Measurements from ENCODE around the gene GALNT6. TPM values are rescaled to one million over a fixed set of nuclear protein-coding genes. Genes with fewer than 3 reads are reported as not detected.

The GALNT6 gene
- total and polyA plus RNA-seq, 10 donors: 5.8 to 29.4 (median 18.2) TPM

DNA sequence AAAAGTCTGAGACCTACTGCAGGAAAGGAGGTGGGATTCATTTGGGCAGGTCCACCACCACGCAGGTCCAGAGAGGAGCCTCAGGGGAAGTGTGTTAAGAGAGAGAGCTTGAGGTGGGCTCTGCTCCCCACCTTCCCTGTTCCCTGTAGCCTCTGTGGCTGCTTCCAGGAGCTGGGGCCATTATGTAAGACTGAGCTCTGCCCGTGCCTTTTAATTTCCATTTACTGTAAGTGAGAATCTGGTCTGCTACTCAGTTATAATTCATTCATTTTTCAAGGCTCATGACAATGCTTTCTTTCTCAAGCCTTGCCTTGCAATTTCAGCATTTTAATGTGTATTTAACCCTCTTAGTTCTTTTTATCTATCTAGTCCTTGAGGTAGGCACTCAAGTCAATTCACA is 41.7 kb upstream of the GALNT6 start:
- DNase-seq: no peak
- intact Hi-C loops (cut with DNase I; ENCODE audit: low total_unique reads): no loop called here
- Histone ChIP-seq H3K27ac (no peak overlapping the region), H3K4me1 (peaks cover 0 to 7% (median 0%) of the 10 kb centered on the region in 6 donors), H3K4me3 (no peak overlapping the region), H3K27me3 (replicated peaks in 1 of 7) (no peaks in the 10 kb centered on the region), H3K9me3 (no peaks in the 10 kb centered on the region), H3K36me3 (no peaks in the 10 kb centered on the region)
- WGBS, 5 donors: 62 to 90% (median 80%) methylated on average over 2 of the region's 2 CpGs
- TF ChIP-seq POLR2A (IDR thresholded peaks at IDR 0.05) (no peak), POLR2AphosphoS5 (IDR thresholded peaks at IDR 0.05) (no peak)
- TF ChIP-seq, protein P1, sequence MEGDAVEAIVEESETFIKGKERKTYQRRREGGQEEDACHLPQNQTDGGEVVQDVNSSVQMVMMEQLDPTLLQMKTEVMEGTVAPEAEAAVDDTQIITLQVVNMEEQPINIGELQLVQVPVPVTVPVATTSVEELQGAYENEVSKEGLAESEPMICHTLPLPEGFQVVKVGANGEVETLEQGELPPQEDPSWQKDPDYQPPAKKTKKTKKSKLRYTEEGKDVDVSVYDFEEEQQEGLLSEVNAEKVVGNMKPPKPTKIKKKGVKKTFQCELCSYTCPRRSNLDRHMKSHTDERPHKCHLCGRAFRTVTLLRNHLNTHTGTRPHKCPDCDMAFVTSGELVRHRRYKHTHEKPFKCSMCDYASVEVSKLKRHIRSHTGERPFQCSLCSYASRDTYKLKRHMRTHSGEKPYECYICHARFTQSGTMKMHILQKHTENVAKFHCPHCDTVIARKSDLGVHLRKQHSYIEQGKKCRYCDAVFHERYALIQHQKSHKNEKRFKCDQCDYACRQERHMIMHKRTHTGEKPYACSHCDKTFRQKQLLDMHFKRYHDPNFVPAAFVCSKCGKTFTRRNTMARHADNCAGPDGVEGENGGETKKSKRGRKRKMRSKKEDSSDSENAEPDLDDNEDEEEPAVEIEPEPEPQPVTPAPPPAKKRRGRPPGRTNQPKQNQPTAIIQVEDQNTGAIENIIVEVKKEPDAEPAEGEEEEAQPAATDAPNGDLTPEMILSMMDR (IDR thresholded peaks at IDR 0.05 in 8 of 11, conservative IDR thresholded peaks at IDR 0.05 in 3 of 11): no peak

DNA sequence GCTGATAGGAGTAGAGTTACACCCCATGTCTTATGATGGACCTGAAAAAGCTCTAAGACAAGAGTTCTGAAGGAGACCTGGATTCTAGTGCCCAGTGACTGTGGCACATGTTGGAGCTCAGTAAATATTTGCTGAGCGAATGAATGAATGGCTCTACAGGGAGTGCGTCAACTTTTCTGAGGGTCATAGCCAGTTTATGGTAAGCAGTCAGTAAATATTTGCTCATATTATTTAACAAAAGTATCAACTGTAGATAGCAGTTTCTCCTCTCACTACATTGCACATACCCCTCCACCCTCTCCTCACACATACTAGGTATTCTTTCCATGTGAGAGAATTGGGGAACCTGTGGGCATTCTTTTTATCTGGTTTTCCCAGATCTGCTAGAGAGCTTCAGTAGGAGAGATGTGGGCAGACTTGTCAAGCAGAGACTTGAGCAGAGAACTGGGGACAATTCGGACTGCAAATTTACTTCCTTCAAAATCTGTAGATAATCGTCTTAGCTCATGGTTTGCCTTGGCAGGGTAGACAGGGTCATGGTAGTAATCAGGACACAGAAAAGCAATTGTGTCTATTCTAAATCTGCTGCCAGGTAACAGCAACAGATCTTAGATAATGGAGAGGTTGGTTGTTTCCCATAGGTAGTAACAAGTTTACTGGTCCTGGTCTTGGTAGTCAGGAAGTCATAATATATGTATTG is 39.1 kb upstream of the GALNT6 start:
- Histone ChIP-seq H3K36me3 (no peaks in the 10 kb centered on the region), H3K9me3 (no peaks in the 10 kb centered on the region), H3K4me3 (no peak overlapping the region), H3K4me1 (peaks cover 0 to 9% (median under 1%) of the 10 kb centered on the region in 6 donors), H3K27me3 (replicated peaks in 1 of 7) (peaks cover 0 to 10% (median 0%) of the 10 kb centered on the region in 7 donors), H3K27ac (no peak overlapping the region)
- intact Hi-C loops (cut with DNase I; ENCODE audit: low total_unique reads): no loop called here
- 65 to 80% (median 67%) methylated on average over 4 of the region's 4 CpGs for WGBS, 5 donors
- no peak for TF ChIP-seq POLR2AphosphoS5 (IDR thresholded peaks at IDR 0.05)
- DNase-seq: no peak

DNA sequence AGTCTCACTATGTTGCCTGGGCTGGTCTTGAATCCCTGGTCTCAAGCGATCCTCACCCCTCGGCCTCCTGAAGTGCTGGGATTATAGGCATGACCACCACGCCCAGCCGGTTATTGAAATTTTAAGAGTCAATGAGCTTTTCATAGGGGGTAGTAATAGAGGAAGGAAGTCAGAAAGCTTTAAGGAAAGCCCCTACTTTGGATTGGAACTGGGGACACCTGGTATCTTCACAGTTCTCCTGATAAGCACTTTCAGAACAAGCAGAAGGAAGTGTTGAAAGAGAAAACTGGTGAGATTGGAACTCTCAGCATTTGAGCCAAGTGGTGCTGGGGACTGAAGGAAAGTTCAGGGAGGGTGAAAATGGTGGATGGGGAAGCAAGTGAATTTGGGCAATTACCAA is 38.5 kb upstream of the GALNT6 start:
- H3K27me3 ChIP-seq (replicated peaks in 1 of 7): peaks cover 0 to 17% (median 6%) of the 10 kb centered on the region in 7 donors
- H3K4me3 ChIP-seq: no peak overlapping the region
- TF ChIP-seq, protein P1 (IDR thresholded peaks at IDR 0.05 in 8 of 11, conservative IDR thresholded peaks at IDR 0.05 in 3 of 11): no peak
- TF ChIP-seq POLR2A (IDR thresholded peaks at IDR 0.05) (no peak), POLR2AphosphoS5 (IDR thresholded peaks at IDR 0.05) (no peak)
- no peak for DNase-seq
- intact Hi-C loops (cut with DNase I; ENCODE audit: low total_unique reads): no loop called here
- 69 to 79% (median 76%) methylated on average over 4 of the region's 4 CpGs for WGBS, 5 donors
- peaks cover 2 to 16% (median 7%) of the 10 kb centered on the region in 6 donors for H3K4me1 ChIP-seq
- no peak overlapping the region for H3K27ac ChIP-seq
- no peaks in the 10 kb centered on the region for H3K36me3 ChIP-seq
- no peaks in the 10 kb centered on the region for H3K9me3 ChIP-seq

- Histone ChIP-seq H3K36me3 (no peaks in the 10 kb centered on the region), H3K4me1 (peaks cover 4 to 25% (median 14%) of the 10 kb centered on the region in 6 donors), H3K27ac (no peak overlapping the region), H3K4me3 (no peak overlapping the region), H3K9me3 (no peaks in the 10 kb centered on the region), H3K27me3 (replicated peaks in 1 of 7) (peaks cover 0 to 28% (median 10%) of the 10 kb centered on the region in 7 donors)
- intact Hi-C loops (cut with DNase I; ENCODE audit: low total_unique reads): no loop called here
- DNase-seq: no peak
- TF ChIP-seq, protein P1 (IDR thresholded peaks at IDR 0.05 in 8 of 11, conservative IDR thresholded peaks at IDR 0.05 in 3 of 11): no peak
- WGBS, 5 donors: 86 to 96% (median 92%) methylated on average over 4 of the region's 4 CpGs
Measured at GRCh38 chr12:51428256-51428655, 37.0 kb upstream of the GALNT6 start.
